Smooth muscle cell of the pulmonary artery (primary cell): ENCODE measurements around the gene CYP4A22. TPM values are rescaled to one million over a fixed set of nuclear protein-coding genes. Genes with fewer than 3 reads are reported as not detected.

ENCODE experiments used
- total RNA-seq: library from RNA; depleted of rRNA; stranded (reverse); fragments of >200 nt; gene quantifications from 2 replicates; pipeline ENCODE4 v1.2.3, GENCODE V29; 2014

CYP4A22 gene, protein sequence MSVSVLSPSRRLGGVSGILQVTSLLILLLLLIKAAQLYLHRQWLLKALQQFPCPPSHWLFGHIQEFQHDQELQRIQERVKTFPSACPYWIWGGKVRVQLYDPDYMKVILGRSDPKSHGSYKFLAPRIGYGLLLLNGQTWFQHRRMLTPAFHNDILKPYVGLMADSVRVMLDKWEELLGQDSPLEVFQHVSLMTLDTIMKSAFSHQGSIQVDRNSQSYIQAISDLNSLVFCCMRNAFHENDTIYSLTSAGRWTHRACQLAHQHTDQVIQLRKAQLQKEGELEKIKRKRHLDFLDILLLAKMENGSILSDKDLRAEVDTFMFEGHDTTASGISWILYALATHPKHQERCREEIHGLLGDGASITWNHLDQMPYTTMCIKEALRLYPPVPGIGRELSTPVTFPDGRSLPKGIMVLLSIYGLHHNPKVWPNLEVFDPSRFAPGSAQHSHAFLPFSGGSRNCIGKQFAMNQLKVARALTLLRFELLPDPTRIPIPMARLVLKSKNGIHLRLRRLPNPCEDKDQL
- not detected in 2 replicates for total RNA-seq

DNA sequence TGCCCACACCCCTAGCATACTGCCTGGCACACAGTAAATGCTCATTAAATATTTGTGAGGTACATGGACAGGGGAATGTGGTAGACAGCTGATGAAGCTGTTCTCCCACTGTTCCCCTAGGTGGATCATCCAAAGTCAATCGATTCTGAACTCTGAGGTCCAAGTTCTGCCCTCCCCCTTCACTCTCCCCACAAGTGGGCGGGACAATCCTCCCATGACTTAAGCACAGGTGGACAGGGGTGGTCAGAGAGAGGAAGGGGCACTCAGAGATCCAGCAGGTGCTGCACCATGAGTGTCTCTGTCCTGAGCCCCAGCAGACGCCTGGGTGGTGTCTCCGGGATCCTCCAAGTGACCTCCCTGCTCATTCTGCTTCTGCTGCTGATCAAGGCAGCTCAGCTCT lies at the start of gene CYP4A22:
Gene CYP4A22 (plus strand): TSS at position 244 of the 400 bp plus-strand sequence. CDS start 45 bp downstream, at position 289.

GRCh38 chr1:47189844-47190508 lies 52.7 kb downstream of the CYP4A22 start, which contains the start of gene PDZK1IP1:
Gene PDZK1IP1, minus strand, starts transcription at chr1:47190036. Its CDS starts 104 bp downstream, at chr1:47189932.

Other genes starting within 250 kb of the CYP4A22 start
- gene CYP4A11, start 196.0 kb upstream of the CYP4A22 start, total RNA-seq: not detected in 2 replicates
- gene CYP4X1, start 113.8 kb upstream of the CYP4A22 start, total RNA-seq: 1.2 and 2.9 TPM in 2 replicates
- not detected in 2 replicates for gene CYP4Z1, start 70.2 kb upstream of the CYP4A22 start, total RNA-seq
- 0.26 and 2.0 TPM in 2 replicates for gene PDZK1IP1, start 52.6 kb downstream of the CYP4A22 start, total RNA-seq
- 0.07 and 0.91 TPM in 2 replicates for gene TAL1, start 94.8 kb downstream of the CYP4A22 start, total RNA-seq
- 1.9 and 4.0 TPM in 2 replicates for gene STIL, start 176.7 kb downstream of the CYP4A22 start, total RNA-seq
- 120 and 143 TPM in 2 replicates for gene CMPK1, start 196.3 kb downstream of the CYP4A22 start, total RNA-seq